Measurements from ENCODE around the gene CST5.

DNA sequence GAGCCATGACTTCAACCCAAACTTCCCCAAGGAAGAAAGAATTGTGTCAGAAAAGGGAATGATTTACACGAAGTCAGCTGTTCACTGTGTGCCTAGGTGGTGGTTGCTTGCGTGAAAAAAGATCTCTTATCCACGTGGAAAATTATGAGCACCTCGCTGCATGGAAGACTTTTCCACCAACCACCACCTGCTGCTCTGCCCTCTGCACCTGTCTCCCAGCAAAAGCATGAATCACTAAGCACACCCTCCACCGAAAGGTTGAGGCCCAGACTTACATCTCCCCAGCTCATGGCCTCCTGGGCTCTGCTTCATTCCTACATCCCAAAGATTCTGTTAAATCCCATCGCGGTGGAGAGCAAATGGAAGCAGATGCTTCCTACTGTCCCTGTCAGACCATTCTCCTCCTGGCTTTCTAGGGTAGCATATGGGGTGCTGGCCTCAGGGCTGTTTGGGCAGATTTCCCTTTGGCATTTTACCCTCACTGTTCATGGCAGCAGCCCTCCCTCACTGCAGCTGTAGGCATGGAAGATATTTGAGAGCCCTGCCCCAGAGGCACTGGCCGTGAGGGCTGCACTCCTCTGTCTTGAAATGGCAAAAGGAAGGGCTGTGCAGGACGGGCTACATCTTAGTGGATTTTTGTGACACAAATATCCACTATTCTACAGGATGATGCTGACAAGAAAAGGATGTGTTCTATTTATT is 37.6 kb upstream of the CST5 start:
- TF ChIP-seq POU2F2 (IDR thresholded peaks at IDR 0.05; ENCODE audit: low read depth, low read length) (no peak), TAF1 (IDR thresholded peaks at IDR 0.05; ENCODE audit: low read depth, low read length) (no peak), POLR2A (IDR thresholded peaks at IDR 0.05; ENCODE audit: low read depth, low read length) (no peak)

Measured in GM12891 (cell line).